Heart left ventricle (tissue), 16 donors: ENCODE data around the gene CFAP206. TPM values are rescaled to one million over a fixed set of nuclear protein-coding genes. Genes with fewer than 3 reads are reported as not detected.

Experiments
- ATAC-seq, 4 donors: fragments of 200-7000 bp; cut with Tn5 transposase; one replicate each; pipeline ENCODE4 v1.9.1; 2020 to 2022; ENCODE audit warnings: moderate library complexity in 4 of 4, mild to moderate bottlenecking in 3 of 4, moderate number of reproducible peaks in 1 of 4
- DNase-seq, 5 donors: peaks; one replicate each; pipeline ENCODE4 v3.0.0-alpha.2; 2020
- H3K27ac ChIP-seq, 12 donors: fragments of 200-600 bp; sonication (generic) in 4 of 12; one replicate each; pipeline versions ENCODE4 v1.5.0 to v1.8.0; 2016 to 2022; ENCODE audit warnings: mild to moderate bottlenecking in 2 of 12
- H3K27me3 ChIP-seq, 9 donors: fragments of 200-600 bp; sonication (generic) in 2 of 9; one replicate each; pipeline versions ENCODE4 v1.5.1 to v1.8.0; 2016 to 2022; ENCODE audit warnings: mild to moderate bottlenecking in 3 of 9
- H3K36me3 ChIP-seq, 9 donors: fragments of 200-600 bp; sonication (generic) in 2 of 9; one replicate each; pipeline versions ENCODE4 v1.5.0 to v1.8.0; 2018 to 2022; ENCODE audit warnings: mild to moderate bottlenecking in 2 of 9
- H3K4me1 ChIP-seq, 12 donors: fragments of 200-600 bp; sonication (generic) in 4 of 12; one replicate each; pipeline versions ENCODE4 v1.5.0 to v1.8.0; 2016 to 2022; ENCODE audit warnings: mild to moderate bottlenecking in 3 of 12
- H3K4me3 ChIP-seq, 12 donors: fragments of 200-600 bp; sonication (generic) in 4 of 12; one replicate each; pipeline versions ENCODE4 v1.5.0 to v1.8.0; 2017 to 2022; ENCODE audit warnings: mild to moderate bottlenecking in 9 of 12, moderate library complexity in 4 of 12
- H3K9me3 ChIP-seq, 12 donors: fragments of 200-600 bp; sonication (generic) in 4 of 12; one replicate each; pipeline versions ENCODE4 v1.5.0 to v1.8.0; 2016 to 2022; ENCODE audit warnings: mild to moderate bottlenecking in 1 of 12
- POLR2A ChIP-seq, 2 donors: fragments of 450-650 bp; IDR thresholded peaks; one replicate each; pipeline ENCODE4 v1.6.1; 2017; ENCODE audit warnings: antibody characterized with exemption in 2 of 2, mild to moderate bottlenecking in 2 of 2, moderate library complexity in 2 of 2
- WGBS, 4 donors: extraction: QIAGEN DNeasy Blood & Tissue Kit in 2 of 4; methylation state at CpG; one replicate each; pipeline versions ENCODE4 v1.1.5 to v1.1.7; 2013 to 2018; 5-methylcytosine and 5-hydroxymethylcytosine counted together
- intact Hi-C, 10 donors: fragments of 100-400 bp; cut with DNase I; formaldehyde crosslinking; loops; one replicate each; pipeline versions ENCODE4 v1.11.1 to v1.14.2; 2022
- polyA plus RNA-seq, 2 donors: library from polyadenylated mRNA; stranded (reverse); fragments of 200-250 nt; gene quantifications; one replicate each; pipeline ENCODE4 v1.2.3, GENCODE V29; 2013
- total RNA-seq, 9 donors: library from RNA; depleted of rRNA in 2 of 9; stranded (reverse); fragments of >200 nt in 2 of 9; fragmentation: NEBNext Ultra II Directional in 3 of 9; extraction: Animal tissue kit (Norgen Biotek cat#: 25700) in 3 of 9; gene quantifications; one replicate each; pipeline versions ENCODE4 v1.1.0 to v1.2.4, GENCODE V29; 2016 to 2023
- TF ChIP-seq, protein P1 (sequence below), 12 donors: fragments of 200-600 bp; sonication (generic) in 4 of 12; IDR thresholded peaks; one replicate each; pipeline versions ENCODE4 v1.5.0 to v1.8.0; 2018 to 2022; ENCODE audit warnings: antibody characterized with exemption in 12 of 12, mild to moderate bottlenecking in 5 of 12
- donor health status: ischemic (EF 13 %, LVEDD 7.1; RV severe dilation, severe dysfunction).
- donor health status: healthy with polysubstance abuse.
- donor health status: DM: no; HTN: yes; CAD: no.
- donor health status: DM: no; HTN: no; CAD: no.
- donor health status: ischemic (EF 25% LVEDD 6.9; RV normal size, moderate dysfunction).
- donor health status: ischemic (EF 25% LVEDD 5.7; RV mildly dilated, moderate dysfunction).
- donor health status: healthy.
- donor health status: DM: yes; HTN: yes; CAD: no.
- donor health status: ischemic (EF 35%, LVEDD 5.7; RV mildly dilated, moderate dysfunction).
- donor health status: nonischemic (EF 11% LVEDD 7.7; RV severe dilation, severe dysfunction).
- donor health status: DM: yes; HTN: yes; CAD: no.
- donor health status: PGD.
- donor health status: ischemic (EF 29% LVEDD 5.4; RV normal size, mild dysfunction).
- donor health status: nonischemic (EF 23%, LVEDD 6.1; RV moderate dilation, normal function).

Gene CFAP206
- total and polyA plus RNA-seq, 11 donors: 0.12 to 0.41 (median 0.23) TPM; not detected in 2

DNA sequence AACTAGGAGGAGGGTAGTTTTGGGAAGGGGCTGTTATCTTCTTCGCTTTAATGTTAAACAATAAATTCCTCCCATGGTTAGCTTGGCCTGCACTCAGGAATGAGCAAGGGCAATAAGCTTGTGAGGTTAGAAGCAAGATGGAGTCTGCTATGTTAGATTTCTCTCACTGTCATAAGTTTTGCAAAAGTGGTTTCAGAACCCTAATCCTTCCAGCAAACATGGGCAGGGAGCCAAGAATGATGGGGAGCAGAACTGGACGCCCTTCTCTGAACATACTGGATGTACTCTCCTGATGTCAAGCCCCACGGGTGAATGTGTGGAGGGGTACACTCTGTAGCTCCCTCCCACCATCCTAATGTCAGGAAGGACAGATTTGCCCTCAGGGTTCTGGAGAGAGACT lies 40.9 kb upstream of the CFAP206 start:
- intact Hi-C loops: no loop called here
- H3K9me3 ChIP-seq: peaks cover 0 to 14% (median 0%) of the 10 kb centered on the region in 12 donors
- no peak overlapping the region for H3K4me3 ChIP-seq
- ATAC-seq (no peak), DNase-seq (no peak)
- H3K36me3 ChIP-seq: peaks cover 0 to 4% (median 0%) of the 10 kb centered on the region in 9 donors
- WGBS, 4 donors: 87 to 89% (median 89%) methylated on average over 3 of the region's 3 CpGs
- no peak for TF ChIP-seq POLR2A (IDR thresholded peaks at IDR 0.05)
- TF ChIP-seq, protein P1, sequence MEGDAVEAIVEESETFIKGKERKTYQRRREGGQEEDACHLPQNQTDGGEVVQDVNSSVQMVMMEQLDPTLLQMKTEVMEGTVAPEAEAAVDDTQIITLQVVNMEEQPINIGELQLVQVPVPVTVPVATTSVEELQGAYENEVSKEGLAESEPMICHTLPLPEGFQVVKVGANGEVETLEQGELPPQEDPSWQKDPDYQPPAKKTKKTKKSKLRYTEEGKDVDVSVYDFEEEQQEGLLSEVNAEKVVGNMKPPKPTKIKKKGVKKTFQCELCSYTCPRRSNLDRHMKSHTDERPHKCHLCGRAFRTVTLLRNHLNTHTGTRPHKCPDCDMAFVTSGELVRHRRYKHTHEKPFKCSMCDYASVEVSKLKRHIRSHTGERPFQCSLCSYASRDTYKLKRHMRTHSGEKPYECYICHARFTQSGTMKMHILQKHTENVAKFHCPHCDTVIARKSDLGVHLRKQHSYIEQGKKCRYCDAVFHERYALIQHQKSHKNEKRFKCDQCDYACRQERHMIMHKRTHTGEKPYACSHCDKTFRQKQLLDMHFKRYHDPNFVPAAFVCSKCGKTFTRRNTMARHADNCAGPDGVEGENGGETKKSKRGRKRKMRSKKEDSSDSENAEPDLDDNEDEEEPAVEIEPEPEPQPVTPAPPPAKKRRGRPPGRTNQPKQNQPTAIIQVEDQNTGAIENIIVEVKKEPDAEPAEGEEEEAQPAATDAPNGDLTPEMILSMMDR (IDR thresholded peaks at IDR 0.05): no peak
- no peak overlapping the region for H3K27ac ChIP-seq
- H3K27me3 ChIP-seq: no peaks in the 10 kb centered on the region
- H3K4me1 ChIP-seq: no peaks in the 10 kb centered on the region

DNA sequence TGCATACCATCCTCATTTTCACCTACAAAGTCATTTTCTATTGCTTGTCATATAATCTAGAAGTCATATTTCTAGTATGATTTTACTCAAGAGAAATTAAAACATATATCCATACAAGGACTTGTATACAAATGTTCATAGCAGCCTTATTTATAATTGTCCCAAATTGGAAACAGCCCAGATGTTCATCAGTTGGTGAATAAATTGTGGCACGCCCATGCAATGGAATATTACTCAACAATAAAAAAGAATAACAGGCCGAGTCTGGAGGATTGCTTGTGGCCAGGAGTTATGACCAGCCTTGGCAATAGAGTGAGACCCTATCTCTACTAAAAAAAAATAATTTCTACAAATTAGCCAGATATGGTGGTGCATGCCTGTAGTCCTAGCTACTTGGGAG lies 34.4 kb upstream of the CFAP206 start:
- no peak overlapping the region for H3K4me3 ChIP-seq
- DNase-seq: no peak
- no peaks in the 10 kb centered on the region for H3K36me3 ChIP-seq
- H3K9me3 ChIP-seq: peaks cover 0 to 10% (median 0%) of the 10 kb centered on the region in 12 donors
- ATAC-seq: no peak
- intact Hi-C loops: no loop called here
- 91 to 99% (median 97%) methylated on average over 2 of the region's 2 CpGs for WGBS, 4 donors
- H3K4me1 ChIP-seq: no peaks in the 10 kb centered on the region
- no peak overlapping the region for H3K27ac ChIP-seq
- H3K27me3 ChIP-seq: no peaks in the 10 kb centered on the region
- TF ChIP-seq POLR2A (IDR thresholded peaks at IDR 0.05): no peak
- TF ChIP-seq, protein P1 (IDR thresholded peaks at IDR 0.05): no peak

DNA sequence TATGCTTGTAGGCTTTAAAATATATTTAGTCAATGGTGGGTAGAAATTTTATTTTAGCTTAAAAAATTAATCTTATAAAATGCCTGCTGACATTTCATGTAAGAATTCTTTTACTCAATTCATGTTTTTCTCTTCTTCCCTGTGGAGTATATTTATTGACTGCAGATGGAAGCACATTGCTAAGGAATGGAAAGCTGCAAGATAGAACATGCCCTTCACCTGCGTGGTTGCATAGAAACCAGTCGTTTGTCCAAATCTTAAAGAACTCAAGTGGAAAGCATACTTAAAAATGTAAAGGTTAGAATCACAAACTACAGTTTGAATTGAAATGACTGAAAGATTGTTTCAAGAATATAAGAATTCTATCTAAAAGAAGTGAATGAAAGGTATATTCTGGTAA lies 32.5 kb upstream of the CFAP206 start:
- ATAC-seq (no peak), DNase-seq (no peak)
- H3K9me3 ChIP-seq: peaks cover 0 to 6% (median 0%) of the 10 kb centered on the region in 12 donors
- 94 to 98% (median 97%) methylated on average over 2 of the region's 2 CpGs for WGBS, 4 donors
- H3K4me1 ChIP-seq: no peaks in the 10 kb centered on the region
- H3K27me3 ChIP-seq: no peaks in the 10 kb centered on the region
- H3K4me3 ChIP-seq: no peak overlapping the region
- TF ChIP-seq, protein P1 (IDR thresholded peaks at IDR 0.05): no peak
- no peak for TF ChIP-seq POLR2A (IDR thresholded peaks at IDR 0.05)
- no peak overlapping the region for H3K27ac ChIP-seq
- no peaks in the 10 kb centered on the region for H3K36me3 ChIP-seq
- intact Hi-C loops: no loop called here

DNA sequence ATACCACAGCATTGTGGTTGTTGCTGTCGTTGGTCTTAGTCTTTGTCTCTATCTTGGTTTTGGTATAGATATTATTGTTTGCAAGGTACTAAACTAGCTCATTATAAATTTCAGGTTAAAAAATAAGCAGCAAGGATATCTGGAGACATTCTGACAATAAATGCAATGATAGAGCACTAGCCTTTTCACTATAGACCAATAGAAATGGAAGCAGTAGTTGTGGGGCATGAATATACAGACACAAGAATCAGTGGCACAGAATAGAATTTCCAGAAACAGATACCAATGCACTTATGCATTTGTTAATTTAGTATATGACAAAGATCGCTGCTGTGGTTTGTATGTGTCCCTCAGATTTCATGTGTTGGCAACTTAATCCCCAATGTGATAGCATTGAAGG lies 31.1 kb upstream of the CFAP206 start:
- H3K4me3 ChIP-seq: no peak overlapping the region
- no peak for DNase-seq
- WGBS, 4 donors: 88 to 97% (median 93%) methylated on average over 2 of the region's 2 CpGs
- no peaks in the 10 kb centered on the region for H3K4me1 ChIP-seq
- intact Hi-C loops: no loop called here
- H3K36me3 ChIP-seq: no peaks in the 10 kb centered on the region
- TF ChIP-seq, protein P1 (IDR thresholded peaks at IDR 0.05): no peak
- TF ChIP-seq POLR2A (IDR thresholded peaks at IDR 0.05): no peak
- H3K27me3 ChIP-seq: no peaks in the 10 kb centered on the region
- H3K27ac ChIP-seq: no peak overlapping the region
- no peak for ATAC-seq
- peaks cover 0 to 6% (median 0%) of the 10 kb centered on the region in 12 donors for H3K9me3 ChIP-seq
